ENCODE data around the gene TOMM5. TPM values are rescaled to one million over a fixed set of nuclear protein-coding genes. Genes with fewer than 3 reads are reported as not detected.

TOMM5 gene
- total RNA-seq, 2 donors from 2014 or later = 110 to 115 TPM

- WGBS, 2 experiments (ENCODE audit: insufficient coverage in 1 of 2, insufficient read length in 1 of 2) = 77 to 87% methylated on average over 4 to 6 of the region's 6 CpGs
- Histone ChIP-seq H3K9me3 (ENCODE audit: control insufficient read depth, low read length) (no peaks in the 10 kb centered on the region), H3K36me3 (ENCODE audit: control insufficient read depth, insufficient read depth, low read length) (no peaks in the 10 kb centered on the region), H3K27ac (ENCODE audit: low read depth, low read length) (no peak overlapping the region), H3K27me3 (ENCODE audit: control insufficient read depth, insufficient read depth, low read length, poor library complexity, severe bottlenecking) (peaks cover 3% of the 10 kb centered on the region), H3K4me3 (ENCODE audit: low read length) (no peak overlapping the region), H3K4me1 (ENCODE audit: control insufficient read depth, insufficient read depth, low read length) (no peaks in the 10 kb centered on the region), H3K9ac (ENCODE audit: extremely low read depth, low read length, poor library complexity, severe bottlenecking) (no peak overlapping the region)
- Mint-ChIP-seq H3K4me1 (no peaks in the 10 kb centered on the region), H3K4me3 (no peak overlapping the region), H3K9me3 (no peaks in the 10 kb centered on the region), H3K36me3 (ENCODE audit: low read depth) (no peaks in the 10 kb centered on the region), H3K27me3 (ENCODE audit: insufficient read depth) (peaks cover 10% of the 10 kb centered on the region), H3K27ac (no peak overlapping the region)
- DNase-seq = no peak
- TF ChIP-seq CTCF (conservative IDR thresholded peaks at IDR 0.05) = no peak
Measured at GRCh38 chr9:37611014-37611413, 18.6 kb upstream of the TOMM5 start.

- Histone ChIP-seq H3K4me1 (ENCODE audit: control insufficient read depth, insufficient read depth, low read length) (no peaks in the 10 kb centered on the region), H3K4me3 (ENCODE audit: low read length) (no peak overlapping the region), H3K27me3 (ENCODE audit: control insufficient read depth, insufficient read depth, low read length, poor library complexity, severe bottlenecking) (peaks cover 11% of the 10 kb centered on the region), H3K27ac (ENCODE audit: low read depth, low read length) (no peak overlapping the region), H3K36me3 (ENCODE audit: control insufficient read depth, insufficient read depth, low read length) (no peaks in the 10 kb centered on the region), H3K9me3 (ENCODE audit: control insufficient read depth, low read length) (no peaks in the 10 kb centered on the region), H3K9ac (ENCODE audit: extremely low read depth, low read length, poor library complexity, severe bottlenecking) (no peak overlapping the region)
- no peak for TF ChIP-seq CTCF (conservative IDR thresholded peaks at IDR 0.05)
- H3K27ac Mint-ChIP-seq = no peak overlapping the region
- H3K4me3 Mint-ChIP-seq = no peak overlapping the region
- no peaks in the 10 kb centered on the region for H3K4me1 Mint-ChIP-seq
- DNase-seq = no peak
- no peaks in the 10 kb centered on the region for H3K36me3 Mint-ChIP-seq (ENCODE audit: low read depth)
- H3K9me3 Mint-ChIP-seq = no peaks in the 10 kb centered on the region
- peaks cover 10% of the 10 kb centered on the region for H3K27me3 Mint-ChIP-seq (ENCODE audit: insufficient read depth)
- 63 to 80% methylated on average over 3 to 6 of the region's 6 CpGs for WGBS, 2 experiments (ENCODE audit: insufficient coverage in 1 of 2, insufficient read length in 1 of 2)
Measured at GRCh38 chr9:37609735-37610397, 17.5 kb upstream of the TOMM5 start.

- Histone ChIP-seq H3K9ac (ENCODE audit: extremely low read depth, low read length, poor library complexity, severe bottlenecking) (no peak overlapping the region), H3K36me3 (ENCODE audit: control insufficient read depth, insufficient read depth, low read length) (no peaks in the 10 kb centered on the region), H3K27ac (ENCODE audit: low read depth, low read length) (no peak overlapping the region), H3K9me3 (ENCODE audit: control insufficient read depth, low read length) (no peaks in the 10 kb centered on the region), H3K4me1 (ENCODE audit: control insufficient read depth, insufficient read depth, low read length) (no peaks in the 10 kb centered on the region), H3K4me3 (ENCODE audit: low read length) (no peak overlapping the region), H3K27me3 (ENCODE audit: control insufficient read depth, insufficient read depth, low read length, poor library complexity, severe bottlenecking) (peaks cover 22% of the 10 kb centered on the region)
- no peak for TF ChIP-seq CTCF (conservative IDR thresholded peaks at IDR 0.05)
- no peaks in the 10 kb centered on the region for H3K4me1 Mint-ChIP-seq
- H3K9me3 Mint-ChIP-seq = no peaks in the 10 kb centered on the region
- no peak for DNase-seq
- H3K27me3 Mint-ChIP-seq (ENCODE audit: insufficient read depth) = peaks cover 9% of the 10 kb centered on the region
- no peak overlapping the region for H3K27ac Mint-ChIP-seq
- H3K4me3 Mint-ChIP-seq = no peak overlapping the region
- no peaks in the 10 kb centered on the region for H3K36me3 Mint-ChIP-seq (ENCODE audit: low read depth)
Measured at GRCh38 chr9:37608250-37608649, 15.9 kb upstream of the TOMM5 start.

Measured in endodermal cell (in vitro differentiated cells).